NOMO-1 treated with dmso at 0.1 percent for 144 hours (cell line): ENCODE data around the gene PRDM12.

ENCODE experiments used
- DNase-seq: peaks from one replicate; lab custom pipeline; 2025; ENCODE audit not compliant: unreplicated experiment; lab: John Stamatoyannopoulos, UW

Gene PRDM12

GRCh38 chr9:130714586-130715110 lies 50.3 kb downstream of the PRDM12 start:
- no peak for DNase-seq

GRCh38 chr9:130715270-130715669 lies 50.9 kb downstream of the PRDM12 start:
- DNase-seq: no peak

GRCh38 chr9:130718562-130718961 lies 54.2 kb downstream of the PRDM12 start:
- no peak for DNase-seq

- DNase-seq: no peak
Observed at GRCh38 chr9:130720762-130721161, 56.4 kb downstream of the PRDM12 start.

- no peak for DNase-seq
Observed at GRCh38 chr9:130728721-130729120, 64.3 kb downstream of the PRDM12 start.

GRCh38 chr9:130729145-130729544 lies 64.8 kb downstream of the PRDM12 start:
- no peak for DNase-seq

- DNase-seq: no peak
Observed at GRCh38 chr9:130731355-130731754, 67.0 kb downstream of the PRDM12 start.

- DNase-seq: no peak
Observed at GRCh38 chr9:130732136-130732535, 67.7 kb downstream of the PRDM12 start.
